Measurements from ENCODE around the gene FAM72B. TPM values are rescaled to one million over a fixed set of nuclear protein-coding genes. Genes with fewer than 3 reads are reported as not detected.
A peak's percentile ranks its signal among the peaks of the same experiment; 100 is the strongest.
"Not testable (repeated sequence)": the region's sequence is repeated elsewhere in the genome, so short reads cannot be mapped to it uniquely, and the experiment has no call there.

The FAM72B gene
- total RNA-seq, result not detected

DNA sequence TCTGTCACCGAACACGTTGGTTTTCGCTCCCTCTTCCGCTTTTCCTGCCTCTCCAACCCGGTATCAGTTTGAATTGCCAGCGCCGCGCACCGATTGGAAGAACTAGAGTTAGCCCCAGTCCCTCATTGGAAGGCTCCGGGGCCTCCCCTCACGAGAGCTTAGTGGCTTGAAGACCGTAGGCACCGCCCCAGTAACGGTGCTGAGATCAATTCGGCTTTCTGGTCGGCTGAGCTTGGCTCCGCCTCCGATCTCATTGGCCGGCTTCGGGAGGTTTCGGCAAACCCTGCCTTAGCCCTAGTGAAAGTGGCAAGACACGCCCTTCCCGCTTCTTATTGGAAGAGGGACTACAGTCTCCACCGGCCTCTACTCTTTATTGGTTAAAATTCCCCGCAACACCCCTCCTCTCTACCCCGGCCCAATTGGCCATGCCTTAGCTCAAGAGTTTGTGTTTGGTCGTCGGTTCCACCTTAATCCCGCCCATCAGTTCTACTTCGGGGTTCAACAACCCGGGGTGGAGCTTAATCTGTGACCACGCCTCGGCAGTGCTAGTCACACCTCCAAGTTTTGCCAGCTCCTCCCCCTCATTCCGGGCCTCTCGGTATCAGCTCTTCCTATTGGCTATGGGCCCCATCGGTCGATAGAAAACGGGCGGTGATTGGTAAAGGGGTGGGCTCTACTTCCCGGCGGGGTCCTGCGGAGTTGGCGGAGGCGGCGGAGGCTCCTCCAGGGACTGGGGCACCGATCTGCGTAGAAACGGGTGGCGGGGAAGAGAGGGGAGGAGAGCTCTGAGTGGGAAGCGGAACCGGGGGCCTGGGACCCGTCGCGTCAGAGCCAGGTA, at the start of gene FAM72B, which contains the start of gene SRGAP2C:
Gene FAM72B (minus strand): TSS at position 51 of the 838 bp plus-strand sequence. CDS start 851 bp downstream, outside the sequence.
Gene SRGAP2C (plus strand): TSS at position 686 of the 838 bp plus-strand sequence. CDS start 2,472 bp downstream, outside the sequence.
- H3K27me3 ChIP-seq; H3K9me3 ChIP-seq; intact Hi-C loops (cut with DNase I); H3K4me1 ChIP-seq; H3K36me3 ChIP-seq (replicated peaks in 1 of 2; ENCODE audit: insufficient read depth in 1 of 2, low read depth in 2 of 2): not testable (repeated sequence)
- Histone ChIP-seq H3K27ac (peak within 1 kb of the TSS; percentile 39 to 80 (median 56)), H3K4me3 (peak within 1 kb of the TSS in 1 of 2 donors; percentile 20)
- 0 to 1% methylated on average over 29 to 33 of the region's 54 CpGs for WGBS, 2 donors
- TF ChIP-seq POLR2A (IDR thresholded peaks at IDR 0.05), result peak; percentile 29 to 72 (median 60)
- DNase-seq, result peak; percentile 93 to 99 (median 95)
- peak; percentile 89 for ATAC-seq

DNA sequence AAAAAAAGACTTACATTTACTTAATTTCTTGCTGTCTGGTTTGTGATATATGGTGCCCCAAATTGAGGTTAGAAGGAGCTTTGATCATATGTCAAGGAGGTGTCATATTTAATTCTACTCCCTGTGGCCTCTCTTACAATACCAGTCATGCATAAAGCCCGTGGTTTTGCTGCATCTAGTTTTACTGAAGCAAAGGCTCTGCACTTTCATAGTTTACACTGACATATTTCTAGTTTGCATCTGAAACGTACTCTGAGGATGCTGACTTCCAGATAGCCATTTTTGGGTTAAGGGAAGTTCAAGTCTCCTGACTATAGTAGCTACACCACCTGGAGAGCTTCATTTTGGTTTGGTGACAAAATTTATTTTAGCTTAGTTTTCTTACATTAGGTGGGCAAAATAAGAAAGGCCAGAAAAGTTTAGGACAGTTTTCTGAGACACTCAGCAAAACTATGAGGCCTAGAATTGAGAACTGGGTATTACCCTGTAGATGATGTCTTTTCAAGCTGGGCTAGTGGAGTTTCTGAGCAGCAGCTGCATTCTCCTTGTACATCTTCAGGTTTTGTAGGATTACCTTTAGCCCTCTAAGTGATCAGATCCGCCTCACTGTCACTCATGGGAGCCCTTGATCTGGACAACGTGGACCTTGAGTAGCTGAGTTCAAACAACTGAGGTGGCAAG, 48.4 kb upstream of the FAM72B start:
- H3K27me3 ChIP-seq; H3K9me3 ChIP-seq; H3K27ac ChIP-seq; DNase-seq; ATAC-seq; H3K4me1 ChIP-seq; intact Hi-C loops (cut with DNase I); H3K36me3 ChIP-seq (replicated peaks in 1 of 2; ENCODE audit: insufficient read depth in 1 of 2, low read depth in 2 of 2); H3K4me3 ChIP-seq: not testable (repeated sequence)
- WGBS, 2 donors, result 61 to 65% methylated on average over 2 of the region's 4 CpGs

- H3K27me3 ChIP-seq; intact Hi-C loops (cut with DNase I); H3K4me3 ChIP-seq; DNase-seq; ATAC-seq; H3K9me3 ChIP-seq; H3K4me1 ChIP-seq; H3K36me3 ChIP-seq (replicated peaks in 1 of 2; ENCODE audit: insufficient read depth in 1 of 2, low read depth in 2 of 2); H3K27ac ChIP-seq: not testable (repeated sequence)
- 67 to 74% methylated on average over 1 of the region's 4 CpGs for WGBS, 2 donors
These were observed 46.5 kb upstream of the FAM72B start for GRCh38 chr1:121230636-121231035.

- WGBS, 2 donors, result 76 to 100% methylated on average over 1 to 2 of the region's 9 CpGs
- intact Hi-C loops (cut with DNase I); H3K27ac ChIP-seq; H3K4me1 ChIP-seq; H3K36me3 ChIP-seq (replicated peaks in 1 of 2; ENCODE audit: insufficient read depth in 1 of 2, low read depth in 2 of 2); H3K4me3 ChIP-seq; H3K27me3 ChIP-seq; ATAC-seq; H3K9me3 ChIP-seq: not testable (repeated sequence)
- peak in 1 of 4 donors; percentile 7 for DNase-seq
These were observed 43.6 kb upstream of the FAM72B start for GRCh38 chr1:121227544-121228330.

- ATAC-seq; H3K27ac ChIP-seq; DNase-seq; H3K4me3 ChIP-seq; H3K27me3 ChIP-seq; intact Hi-C loops (cut with DNase I); H3K36me3 ChIP-seq (replicated peaks in 1 of 2; ENCODE audit: insufficient read depth in 1 of 2, low read depth in 2 of 2); H3K9me3 ChIP-seq; H3K4me1 ChIP-seq: not testable (repeated sequence)
- 83% methylated on average over 1 of the region's 2 CpGs; no CpG with 5 or more reads in 1 of the 2 donors for WGBS, 2 donors
These were observed 42.8 kb upstream of the FAM72B start for GRCh38 chr1:121226925-121227324.

DNA sequence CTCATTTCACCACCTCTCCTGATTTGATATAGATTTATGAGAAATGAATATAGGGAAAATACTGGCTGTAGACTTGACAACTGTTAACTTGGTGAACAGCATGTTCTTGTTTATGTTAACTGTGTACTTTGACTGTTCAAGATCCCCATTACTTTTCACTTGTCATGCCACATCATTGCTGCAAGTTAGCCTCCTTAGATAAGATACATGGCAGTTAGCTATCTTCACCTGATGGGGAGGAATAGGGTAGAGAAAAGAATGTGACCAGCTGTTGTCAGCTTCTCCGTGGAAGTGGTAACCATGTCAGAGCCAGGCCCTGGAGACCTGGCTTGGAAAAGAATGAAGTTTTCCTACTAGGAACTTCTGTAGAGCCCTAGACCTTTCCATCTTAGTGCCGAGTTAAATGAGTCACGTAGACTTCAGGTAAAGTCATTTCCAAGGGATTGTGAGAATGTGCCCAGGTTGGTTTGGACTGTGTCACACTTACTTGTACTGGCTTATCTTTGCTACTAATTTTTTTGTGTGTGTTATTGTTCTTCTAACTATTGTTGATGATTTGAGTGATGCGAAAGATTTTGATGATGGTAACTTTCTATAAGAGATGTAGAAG, 42.3 kb upstream of the FAM72B start:
- H3K9me3 ChIP-seq; DNase-seq; H3K4me1 ChIP-seq; H3K4me3 ChIP-seq; H3K36me3 ChIP-seq (replicated peaks in 1 of 2; ENCODE audit: insufficient read depth in 1 of 2, low read depth in 2 of 2); H3K27me3 ChIP-seq; intact Hi-C loops (cut with DNase I); H3K27ac ChIP-seq; ATAC-seq: not testable (repeated sequence)
- 75 to 94% methylated on average over 2 of the region's 4 CpGs for whole genome bisulfite sequencing, 2 donors

DNA sequence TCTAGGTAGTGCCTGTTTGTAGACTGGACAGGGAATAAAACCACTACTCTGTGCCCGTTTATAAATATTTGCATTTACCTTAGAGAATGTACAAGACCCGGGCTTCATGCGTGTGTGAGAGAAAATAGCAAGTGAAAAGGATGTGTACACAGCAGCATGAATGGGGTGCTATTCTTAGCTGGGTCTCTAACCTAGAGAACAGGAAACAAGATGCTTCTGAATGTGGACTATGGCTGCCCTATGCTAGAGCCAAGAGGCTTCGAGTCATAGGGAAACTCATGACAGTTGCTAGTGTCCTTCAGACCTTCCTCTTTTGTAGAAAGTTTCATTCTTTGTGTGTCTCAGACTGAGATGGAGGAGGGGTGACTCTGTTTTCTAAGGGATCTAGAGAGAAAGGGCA, 40.6 kb upstream of the FAM72B start:
- intact Hi-C loops (cut with DNase I); H3K36me3 ChIP-seq (replicated peaks in 1 of 2; ENCODE audit: insufficient read depth in 1 of 2, low read depth in 2 of 2); ATAC-seq; DNase-seq; H3K4me1 ChIP-seq; H3K4me3 ChIP-seq; H3K27ac ChIP-seq; H3K27me3 ChIP-seq; H3K9me3 ChIP-seq: not testable (repeated sequence)
- 50% methylated on average over 2 of the region's 4 CpGs; no CpG with 5 or more reads in 1 of the 2 donors for WGBS, 2 donors

GRCh38 chr1:121221770-121222169, 37.6 kb upstream of the FAM72B start:
- intact Hi-C loops (cut with DNase I); H3K27ac ChIP-seq; H3K4me1 ChIP-seq; ATAC-seq; H3K9me3 ChIP-seq; DNase-seq; H3K4me3 ChIP-seq; H3K36me3 ChIP-seq (replicated peaks in 1 of 2; ENCODE audit: insufficient read depth in 1 of 2, low read depth in 2 of 2); H3K27me3 ChIP-seq: not testable (repeated sequence)
- 88 to 100% methylated on average over 1 of the region's 1 CpG for WGBS, 2 donors

GRCh38 chr1:121216676-121217075, 32.5 kb upstream of the FAM72B start:
- ATAC-seq; H3K36me3 ChIP-seq (replicated peaks in 1 of 2; ENCODE audit: insufficient read depth in 1 of 2, low read depth in 2 of 2); DNase-seq; H3K27ac ChIP-seq; H3K4me3 ChIP-seq; H3K9me3 ChIP-seq; H3K4me1 ChIP-seq; intact Hi-C loops (cut with DNase I); H3K27me3 ChIP-seq: not testable (repeated sequence)
- no CpG with 5 or more reads among the region's 1 CpG for WGBS, 2 donors

GRCh38 chr1:121215699-121216417, 31.7 kb upstream of the FAM72B start:
- WGBS, 2 donors, result no CpG with 5 or more reads among the region's 1 CpG
- intact Hi-C loops (cut with DNase I); DNase-seq; H3K4me3 ChIP-seq; H3K36me3 ChIP-seq (replicated peaks in 1 of 2; ENCODE audit: insufficient read depth in 1 of 2, low read depth in 2 of 2); H3K9me3 ChIP-seq; H3K27ac ChIP-seq; ATAC-seq; H3K27me3 ChIP-seq; H3K4me1 ChIP-seq: not testable (repeated sequence)
